CD4-positive, alpha-beta T cell treated with Interleukin-6 at 100 ng/mL for 8 hours (primary cell): ENCODE measurements around the gene SLC51B.
"Not testable (repeated sequence)": the region's sequence is repeated elsewhere in the genome, so short reads cannot be mapped to it uniquely, and the experiment has no call there.

ENCODE experiments used
- DNase-seq: peaks from one replicate; pipeline ENCODE4 v3.0.0-alpha.2; 2020; ENCODE audit warnings: mixed read lengths, low spot score

SLC51B gene

DNA sequence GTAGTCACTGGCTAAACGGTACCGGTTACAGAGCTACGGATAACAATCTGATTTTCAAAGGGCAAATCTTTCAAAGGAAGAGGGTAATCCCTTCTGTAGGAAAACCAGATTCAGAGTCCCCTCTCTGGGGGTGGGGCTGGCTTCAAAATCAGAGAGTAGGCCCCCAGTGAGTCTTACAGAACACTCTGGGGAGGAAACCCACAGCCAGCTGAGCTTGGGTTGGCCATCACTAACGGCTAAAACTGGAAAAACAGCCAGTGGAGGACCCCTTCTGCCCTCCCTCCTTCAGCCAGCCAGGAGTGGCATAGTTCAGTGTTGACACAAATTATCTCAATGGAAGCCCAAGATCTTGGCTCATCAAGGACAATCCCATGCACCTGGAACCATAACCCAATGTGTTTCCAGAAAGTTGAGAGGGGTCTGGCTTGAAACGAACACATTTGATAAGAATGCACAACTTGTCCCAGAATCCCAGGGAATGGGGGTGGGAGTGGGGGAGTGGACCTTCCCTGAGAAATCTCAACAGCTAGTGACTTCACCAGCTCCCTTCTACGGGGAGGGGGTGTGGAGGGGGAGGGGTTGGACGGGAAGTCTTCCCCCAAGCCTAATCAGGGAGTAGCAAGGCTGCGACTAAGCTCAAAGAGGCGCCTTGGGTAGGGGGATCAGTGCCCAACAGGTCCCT lies 21.6 kb downstream of the SLC51B start:
- no peak for DNase-seq

DNA sequence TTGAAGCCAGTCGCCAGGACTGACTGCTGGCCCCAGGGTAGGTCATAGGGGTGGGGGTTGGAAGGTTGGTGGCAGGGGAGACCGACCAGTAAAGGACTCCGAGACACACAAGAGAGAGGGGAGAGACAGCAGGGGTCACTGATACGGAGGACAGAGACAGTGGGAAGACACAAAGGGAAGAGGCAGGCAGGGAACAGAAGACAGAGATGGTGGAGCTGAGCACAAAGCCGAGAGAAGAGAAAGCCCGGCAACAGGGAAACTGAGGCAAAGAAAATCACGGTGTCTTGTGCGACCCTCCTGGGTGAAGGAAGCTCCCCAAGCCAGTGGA lies 22.1 kb downstream of the SLC51B start:
- DNase-seq = no peak

DNA sequence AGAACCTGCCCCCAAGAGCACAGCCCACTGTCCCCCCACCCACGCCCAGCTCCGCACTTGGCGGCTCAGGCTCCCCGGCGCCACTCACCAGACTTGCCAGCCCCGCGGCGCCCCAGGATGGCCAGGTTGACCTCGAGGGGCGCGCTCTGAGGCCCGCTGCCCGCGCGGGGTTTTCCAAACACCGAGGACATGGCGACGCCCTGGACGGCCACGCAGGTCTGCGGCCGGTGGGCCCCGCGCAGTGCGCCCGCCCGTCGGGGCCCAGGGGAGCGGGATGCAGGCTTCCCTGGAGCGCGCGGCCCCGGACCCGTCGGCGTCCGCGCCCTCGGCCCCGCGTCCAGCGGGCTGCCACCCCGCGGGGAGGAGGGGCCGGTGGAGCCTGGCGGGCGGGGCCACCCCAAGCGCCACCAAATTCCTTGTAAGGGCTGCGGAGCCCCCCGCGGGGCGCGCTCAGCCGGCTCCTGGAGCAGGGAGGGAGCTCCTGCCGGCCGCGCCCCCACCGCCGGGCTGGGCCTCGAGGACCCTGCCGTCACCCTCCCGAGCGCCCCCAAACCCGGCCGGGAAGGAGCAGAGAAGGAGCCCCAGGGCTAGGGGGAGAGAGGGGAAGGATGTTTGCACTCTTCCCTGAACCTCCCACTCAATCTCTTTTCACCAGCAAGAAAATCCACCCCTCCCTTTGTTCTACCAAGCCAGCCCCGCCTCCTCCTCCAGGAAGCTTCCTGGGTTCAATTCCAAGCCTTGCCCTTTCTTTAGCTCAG lies 22.6 kb downstream of the SLC51B start, which contains the start of gene RASL12:
TSS of gene RASL12 (minus strand) at position 347 of the 758 bp plus-strand sequence. CDS start at position 191, 156 bp downstream.
- DNase-seq = no peak

DNA sequence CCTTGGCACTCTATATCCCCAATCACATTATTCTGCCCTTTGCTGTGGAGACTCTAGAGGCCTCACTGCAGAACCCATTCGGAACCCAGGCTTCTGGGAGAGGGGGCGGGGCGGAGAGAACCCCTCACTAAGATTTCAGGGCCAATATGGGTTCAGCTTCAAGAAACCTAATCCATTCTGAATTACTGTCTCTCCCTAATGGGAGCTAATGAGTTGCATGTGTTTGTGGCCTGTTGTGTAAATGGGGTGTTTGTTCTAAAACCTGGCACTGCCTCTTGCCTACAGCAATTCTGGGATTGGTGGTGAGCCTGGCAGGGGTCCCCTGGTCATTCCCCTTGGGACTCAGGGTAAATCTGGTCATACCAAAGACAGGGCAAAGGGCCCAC lies 23.2 kb downstream of the SLC51B start:
- DNase-seq = no peak

DNA sequence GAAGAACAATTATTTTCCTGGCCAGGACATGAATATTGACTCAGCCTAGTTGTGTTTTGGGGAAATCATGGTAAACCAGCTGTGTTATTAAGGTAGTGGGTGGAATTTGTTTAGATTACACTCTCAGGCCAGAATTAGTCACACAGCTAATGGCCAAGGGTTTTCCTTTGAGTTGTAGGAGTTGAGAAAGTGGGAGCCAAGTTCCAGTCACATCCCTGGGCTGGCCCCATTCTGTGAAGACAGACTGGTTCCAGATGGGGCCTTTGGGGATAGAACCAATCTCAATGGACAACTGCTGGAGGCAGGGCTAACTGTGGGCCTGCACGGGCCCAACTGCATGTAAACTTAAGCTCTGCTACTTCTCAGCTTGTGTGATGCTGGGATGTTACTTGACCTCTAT lies 24.0 kb downstream of the SLC51B start:
- DNase-seq = no peak

DNA sequence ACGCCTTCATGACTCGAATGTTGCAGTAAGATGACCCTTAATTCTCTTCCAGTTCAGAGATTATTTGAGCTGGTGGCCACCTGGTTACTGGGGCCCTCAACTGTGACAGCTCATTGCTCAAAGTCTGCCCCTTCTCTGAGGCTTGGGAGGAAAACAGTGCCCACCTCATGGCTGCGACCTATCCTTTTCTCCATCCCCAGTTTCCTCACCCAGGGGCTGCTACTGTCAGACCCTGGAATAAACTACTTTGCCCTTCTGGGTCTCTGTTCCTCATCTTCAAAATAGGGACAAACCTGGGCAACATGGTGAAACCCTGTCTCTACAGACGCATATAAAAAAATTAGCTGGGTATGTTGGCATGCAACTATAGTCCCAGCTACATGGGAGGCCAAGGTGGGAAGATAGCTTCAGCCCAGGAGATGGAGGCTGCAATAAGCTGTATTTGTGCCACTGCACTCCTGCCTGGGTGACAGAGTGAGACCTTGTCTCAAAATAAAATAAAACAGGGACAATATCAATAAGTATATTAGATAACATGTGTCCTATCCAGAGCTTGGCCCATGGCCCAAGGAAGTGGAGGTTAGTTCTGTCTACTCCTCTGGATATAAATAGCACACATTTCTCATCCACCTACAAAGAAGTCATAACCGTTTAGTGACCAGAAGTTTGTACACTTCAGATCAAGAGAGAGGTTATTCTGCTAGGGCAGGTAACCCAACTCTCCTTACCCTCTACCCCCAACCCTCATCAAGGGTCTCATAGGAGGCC lies 24.8 kb downstream of the SLC51B start:
- no peak for DNase-seq

DNA sequence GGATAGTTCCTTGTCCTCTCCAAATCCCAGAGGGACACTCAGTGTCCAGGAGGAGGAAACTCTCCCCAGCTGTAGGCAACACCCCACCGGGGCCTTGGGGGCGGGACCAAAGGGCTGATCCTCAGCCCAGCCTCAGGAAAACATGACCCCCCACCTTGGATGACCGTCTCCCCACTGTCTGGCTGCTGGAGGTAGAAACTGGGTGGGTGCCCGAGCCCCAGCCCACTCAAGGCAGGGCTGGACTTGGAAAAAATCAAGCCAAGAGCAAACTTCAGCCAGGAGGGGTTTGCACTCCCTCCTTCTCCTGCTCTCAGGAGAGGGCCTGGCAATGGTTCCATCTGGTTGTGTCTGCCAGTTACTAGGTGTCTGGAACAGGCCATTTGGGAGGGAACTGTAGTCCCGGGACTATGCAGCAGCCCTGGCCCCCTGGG lies 26.2 kb downstream of the SLC51B start:
- DNase-seq = no peak

DNA sequence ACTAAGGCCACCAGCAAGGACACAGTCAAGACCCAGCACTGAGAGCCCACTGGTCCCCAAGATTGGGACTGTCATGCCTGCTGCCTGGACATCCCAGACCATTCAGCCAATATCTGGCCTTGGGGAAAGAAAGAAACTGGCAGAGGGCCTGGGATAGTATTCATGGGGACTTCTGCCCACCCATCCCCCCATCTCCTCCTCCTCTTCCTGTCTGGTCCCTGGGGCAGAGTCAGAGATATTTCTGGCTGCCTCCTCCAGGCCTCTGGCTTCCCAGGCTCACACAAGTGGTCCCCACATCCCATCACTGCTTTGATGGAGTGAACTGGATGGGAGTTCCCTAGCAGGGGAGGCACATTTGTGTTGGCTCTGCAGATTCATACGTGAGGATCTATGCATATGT lies 26.8 kb downstream of the SLC51B start:
- DNase-seq = no peak

DNA sequence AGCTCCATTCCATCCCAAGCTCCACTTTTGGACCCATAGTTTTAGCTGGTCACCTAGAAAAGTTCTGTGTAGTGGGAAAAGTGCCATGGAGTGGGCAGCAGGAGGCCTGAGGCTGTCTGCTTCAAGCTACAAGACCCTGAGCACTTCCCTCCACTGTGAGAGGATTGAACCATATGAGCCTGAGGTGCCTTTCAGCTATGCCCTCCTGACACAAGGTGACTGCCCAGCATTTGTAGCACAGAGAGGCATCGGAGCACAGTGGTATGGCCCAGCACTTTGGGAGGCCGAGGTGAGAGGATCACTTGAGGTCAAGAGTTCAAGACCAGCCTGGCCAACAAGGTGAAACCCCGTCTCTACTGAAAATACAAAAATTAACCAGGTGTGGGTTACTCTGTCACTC lies 27.4 kb downstream of the SLC51B start:
- DNase-seq = no peak

DNA sequence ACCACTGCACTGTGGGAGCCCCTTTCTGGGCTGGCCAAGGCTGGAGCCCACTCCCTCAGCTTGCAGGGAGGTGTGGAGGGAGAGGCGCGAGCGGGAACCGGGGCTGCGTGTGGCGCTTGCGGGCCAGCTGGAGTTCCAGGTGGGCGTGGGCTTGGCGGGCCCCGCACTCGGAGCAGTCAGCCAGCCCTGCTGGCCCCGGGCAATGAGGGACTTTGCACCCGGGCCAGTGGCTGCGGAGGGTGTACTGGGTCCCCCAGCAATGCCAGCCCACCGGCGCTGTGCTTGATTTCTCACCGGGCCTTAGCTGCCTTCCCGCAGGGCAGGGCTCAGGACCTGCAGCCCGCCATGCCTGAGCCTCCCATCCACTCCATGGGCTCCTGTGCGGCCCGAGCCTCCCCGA lies 29.8 kb downstream of the SLC51B start:
- not testable (repeated sequence) for DNase-seq

DNA sequence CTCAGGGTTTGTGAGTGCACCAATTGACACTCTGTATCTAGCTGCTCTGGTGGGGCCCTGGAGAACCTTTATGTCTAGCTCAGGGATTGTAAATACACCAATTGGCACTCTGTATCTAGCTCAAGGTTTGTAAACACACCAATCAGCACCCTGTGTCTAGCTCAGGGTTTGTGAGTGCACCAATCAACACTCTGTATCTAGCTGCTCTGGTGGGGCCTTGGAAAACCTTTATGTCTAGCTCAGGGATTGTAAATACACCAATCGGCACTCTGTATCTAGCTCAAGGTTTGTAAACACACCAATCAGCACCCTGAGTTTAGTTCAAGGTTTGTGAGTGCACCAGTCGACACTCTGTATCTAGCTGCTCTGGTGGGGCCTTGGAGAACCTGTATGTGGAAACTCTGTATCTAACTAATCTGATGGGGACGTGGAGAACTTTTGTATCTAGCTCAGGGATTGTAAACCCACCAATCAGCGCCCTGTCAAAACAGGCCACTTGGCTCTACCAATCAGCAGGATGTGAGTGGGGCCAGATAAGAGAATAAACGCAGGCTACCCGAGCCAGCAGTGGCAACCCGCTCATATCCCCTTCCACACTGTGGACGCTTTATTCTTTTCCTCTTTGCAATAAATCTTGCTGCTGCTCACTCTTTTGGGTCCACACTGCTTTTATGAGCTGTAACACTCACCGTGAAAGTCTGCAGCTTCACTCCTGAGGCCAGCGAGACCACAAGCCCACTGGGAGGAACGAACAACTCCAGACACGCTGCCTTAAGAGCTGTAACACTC lies 30.6 kb downstream of the SLC51B start:
- DNase-seq = not testable (repeated sequence)

DNA sequence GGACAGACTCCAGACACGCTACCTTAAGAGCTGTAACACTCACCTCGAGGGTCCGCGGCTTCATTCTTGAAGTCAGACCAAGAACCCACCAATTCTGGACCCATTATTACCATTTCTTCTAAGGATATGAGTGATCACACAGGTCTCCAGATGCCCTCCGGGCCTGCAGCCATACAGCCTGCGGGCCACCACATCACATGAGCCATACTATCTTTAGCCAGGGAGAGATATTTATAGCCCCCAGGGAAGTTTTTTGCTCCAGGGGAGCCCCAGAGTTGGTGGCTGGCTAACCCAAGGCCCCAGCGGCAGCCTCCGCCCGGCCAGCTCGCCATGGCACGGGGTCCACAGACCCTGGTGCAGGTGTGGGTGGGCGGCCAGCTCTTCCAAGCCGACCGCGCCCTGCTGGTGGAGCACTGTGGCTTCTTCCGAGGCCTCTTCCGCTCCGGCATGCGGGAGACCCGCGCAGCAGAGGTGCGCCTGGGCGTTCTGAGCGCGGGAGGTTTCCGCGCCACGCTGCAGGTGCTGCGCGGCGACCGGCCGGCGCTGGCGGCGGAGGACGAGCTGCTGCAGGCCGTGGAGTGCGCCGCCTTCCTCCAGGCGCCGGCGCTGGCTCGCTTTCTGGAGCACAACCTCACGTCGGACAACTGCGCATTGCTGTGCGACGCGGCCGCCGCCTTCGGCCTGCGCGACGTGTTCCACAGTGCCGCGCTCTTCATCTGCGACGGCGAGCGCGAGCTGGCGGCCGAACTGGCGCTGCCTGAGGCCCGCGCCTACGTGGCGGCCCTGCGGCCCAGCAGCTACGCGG lies 31.5 kb downstream of the SLC51B start, which contains the start of gene KBTBD13:
TSS of gene KBTBD13 (plus strand) at position 261 of the 805 bp plus-strand sequence. CDS start at position 331, 70 bp downstream.
- DNase-seq = no peak

DNA sequence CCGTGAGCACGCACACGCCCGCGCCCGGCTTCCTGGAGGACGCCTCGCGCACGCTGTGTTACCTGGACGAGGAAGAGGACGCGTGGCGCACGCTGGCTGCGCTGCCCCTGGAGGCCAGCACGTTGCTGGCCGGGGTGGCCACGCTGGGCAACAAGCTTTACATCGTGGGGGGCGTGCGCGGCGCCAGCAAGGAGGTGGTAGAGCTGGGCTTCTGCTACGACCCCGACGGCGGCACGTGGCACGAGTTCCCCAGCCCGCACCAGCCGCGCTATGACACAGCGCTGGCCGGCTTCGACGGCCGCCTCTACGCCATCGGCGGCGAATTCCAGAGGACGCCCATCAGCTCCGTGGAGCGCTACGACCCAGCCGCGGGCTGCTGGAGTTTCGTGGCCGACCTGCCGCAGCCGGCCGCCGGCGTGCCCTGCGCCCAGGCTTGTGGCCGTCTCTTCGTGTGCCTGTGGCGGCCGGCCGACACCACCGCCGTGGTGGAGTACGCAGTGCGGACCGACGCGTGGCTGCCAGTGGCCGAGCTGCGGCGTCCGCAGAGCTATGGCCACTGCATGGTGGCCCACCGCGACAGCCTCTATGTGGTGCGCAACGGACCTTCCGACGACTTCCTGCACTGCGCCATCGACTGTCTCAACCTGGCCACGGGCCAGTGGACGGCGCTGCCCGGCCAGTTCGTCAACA lies 32.2 kb downstream of the SLC51B start:
- no peak for DNase-seq

DNA sequence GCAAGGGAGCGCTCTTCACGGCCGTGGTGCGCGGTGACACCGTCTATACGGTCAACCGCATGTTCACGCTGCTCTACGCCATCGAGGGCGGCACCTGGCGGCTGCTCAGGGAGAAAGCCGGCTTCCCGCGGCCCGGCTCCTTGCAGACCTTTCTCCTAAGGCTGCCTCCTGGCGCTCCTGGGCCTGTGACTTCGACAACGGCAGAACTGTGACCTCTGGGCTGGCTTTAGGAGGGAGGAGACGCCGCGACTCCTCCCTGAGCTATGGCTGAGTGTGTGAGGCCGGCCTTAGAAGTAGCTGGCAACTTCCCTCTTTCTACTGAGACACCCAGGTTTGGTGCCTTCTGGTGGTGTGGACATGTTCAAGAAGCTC lies 32.8 kb downstream of the SLC51B start:
- peak; percentile 23 for DNase-seq

DNA sequence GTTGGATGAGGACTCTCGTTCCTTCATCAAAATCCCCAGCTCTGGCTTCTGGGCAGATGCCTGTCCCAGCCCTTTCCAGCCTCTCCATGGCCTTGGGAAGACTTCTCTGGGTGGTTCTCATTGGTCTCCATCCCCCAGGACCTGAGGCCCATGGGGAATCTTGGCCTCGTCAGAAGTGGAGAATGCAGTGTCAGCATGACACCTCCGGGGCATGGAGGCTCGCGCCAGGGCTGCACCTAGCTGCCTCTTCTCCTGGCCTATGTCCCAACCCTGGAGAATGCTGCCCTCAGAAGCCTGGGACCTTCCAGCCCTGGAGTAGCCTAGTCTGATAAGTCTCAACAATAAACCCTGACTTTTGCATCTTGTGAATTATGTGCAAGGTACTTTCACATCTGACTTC lies 34.4 kb downstream of the SLC51B start:
- DNase-seq = no peak

DNA sequence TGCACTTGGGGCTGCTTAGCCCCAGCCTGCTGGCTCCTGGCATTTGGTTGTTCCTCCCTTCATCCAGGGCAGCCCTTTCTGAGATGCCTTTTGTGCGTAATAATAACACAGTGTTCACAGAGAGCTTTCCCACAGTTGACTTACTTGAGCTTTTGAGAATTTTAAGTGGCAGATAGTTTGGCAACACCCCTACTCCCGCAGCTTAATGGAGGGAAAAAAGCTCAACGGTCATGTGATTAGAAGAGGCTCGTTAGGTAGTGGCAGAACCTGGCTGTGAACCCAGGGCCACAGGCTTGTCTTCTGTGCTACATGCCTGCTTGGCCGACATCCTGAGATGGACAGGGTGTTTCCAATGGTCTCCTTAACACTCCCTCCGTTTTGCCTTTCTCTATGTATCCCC lies 36.1 kb downstream of the SLC51B start:
- no peak for DNase-seq

DNA sequence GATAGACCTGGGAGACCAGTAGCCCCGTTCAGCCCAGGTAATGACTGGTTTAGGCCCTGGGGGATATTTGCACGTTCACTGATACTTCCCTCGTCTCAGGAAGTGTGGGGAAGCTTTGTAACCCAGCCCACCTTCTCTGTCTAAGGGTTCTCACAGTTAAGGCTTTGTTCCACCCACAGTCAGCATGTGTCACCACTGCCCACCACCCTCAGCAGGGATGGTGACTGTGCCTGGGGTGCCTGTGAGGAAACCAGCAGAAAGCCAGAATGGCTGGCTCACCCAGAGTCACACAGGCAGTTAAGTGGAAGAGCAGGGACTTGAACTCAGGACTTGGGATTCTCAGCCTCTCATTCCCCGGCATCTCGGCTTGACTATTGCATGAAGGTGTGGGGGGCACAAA lies 36.6 kb downstream of the SLC51B start:
- no peak for DNase-seq

DNA sequence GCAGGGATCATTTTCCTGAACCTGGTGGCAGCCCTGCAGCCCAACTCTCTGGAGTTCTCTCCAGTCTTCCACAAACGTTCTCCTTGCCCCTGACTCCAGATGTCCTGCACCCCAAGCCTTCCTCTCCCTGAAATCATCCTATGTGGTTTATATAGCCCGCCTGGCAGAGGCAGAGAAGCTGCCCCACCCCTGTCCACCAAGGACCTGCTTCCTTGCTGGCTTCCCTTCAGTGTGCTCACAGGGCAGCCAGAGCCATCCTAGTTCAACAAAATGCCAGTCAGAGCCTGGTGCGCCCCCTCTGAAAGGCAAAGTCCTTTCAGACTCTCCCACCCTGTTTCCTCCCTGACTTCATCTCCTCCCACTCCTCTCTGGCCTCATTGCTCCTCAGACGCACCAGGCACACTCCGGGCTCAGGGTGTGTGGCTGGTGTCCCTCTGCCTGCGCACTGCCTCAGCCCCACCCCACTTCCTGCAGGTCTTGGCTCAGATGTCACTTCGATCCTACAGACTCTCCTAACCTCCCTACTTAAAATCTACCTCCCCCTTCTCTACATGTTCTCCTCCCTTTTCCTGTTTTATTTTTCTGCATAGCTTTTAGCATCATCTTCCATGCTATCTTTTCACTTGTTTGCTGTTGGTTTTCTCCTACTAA lies 37.2 kb downstream of the SLC51B start:
- DNase-seq = peak; percentile 14

DNA sequence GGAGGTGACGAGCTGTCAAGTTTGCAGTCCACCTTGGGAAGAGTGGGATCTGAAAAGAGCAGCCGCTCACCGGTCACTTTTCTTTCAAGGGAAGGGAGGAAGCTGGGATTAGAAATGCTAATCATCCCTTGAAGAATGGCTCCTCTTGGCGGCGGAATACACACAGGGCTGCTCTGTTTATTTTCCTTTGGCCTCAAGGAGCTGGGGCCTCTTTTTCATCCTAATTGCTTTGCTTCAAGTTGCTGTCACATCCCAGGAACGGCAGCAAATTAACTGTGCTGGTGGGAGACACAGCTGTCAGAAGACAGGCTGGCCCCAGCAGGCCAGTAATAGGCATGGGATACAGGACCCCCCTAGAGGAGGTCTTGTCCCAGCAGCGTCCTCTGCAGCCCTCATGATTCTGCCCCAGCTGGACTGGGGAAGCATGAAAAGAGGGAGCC lies 38.1 kb downstream of the SLC51B start:
- no peak for DNase-seq
